Measurements from ENCODE around the gene OPCML. TPM values are rescaled to one million over a fixed set of nuclear protein-coding genes. Genes with fewer than 3 reads are reported as not detected.

The OPCML gene
- total RNA-seq, 2 donors from 2014 or later: under 0.01 TPM; not detected in 1

DNA sequence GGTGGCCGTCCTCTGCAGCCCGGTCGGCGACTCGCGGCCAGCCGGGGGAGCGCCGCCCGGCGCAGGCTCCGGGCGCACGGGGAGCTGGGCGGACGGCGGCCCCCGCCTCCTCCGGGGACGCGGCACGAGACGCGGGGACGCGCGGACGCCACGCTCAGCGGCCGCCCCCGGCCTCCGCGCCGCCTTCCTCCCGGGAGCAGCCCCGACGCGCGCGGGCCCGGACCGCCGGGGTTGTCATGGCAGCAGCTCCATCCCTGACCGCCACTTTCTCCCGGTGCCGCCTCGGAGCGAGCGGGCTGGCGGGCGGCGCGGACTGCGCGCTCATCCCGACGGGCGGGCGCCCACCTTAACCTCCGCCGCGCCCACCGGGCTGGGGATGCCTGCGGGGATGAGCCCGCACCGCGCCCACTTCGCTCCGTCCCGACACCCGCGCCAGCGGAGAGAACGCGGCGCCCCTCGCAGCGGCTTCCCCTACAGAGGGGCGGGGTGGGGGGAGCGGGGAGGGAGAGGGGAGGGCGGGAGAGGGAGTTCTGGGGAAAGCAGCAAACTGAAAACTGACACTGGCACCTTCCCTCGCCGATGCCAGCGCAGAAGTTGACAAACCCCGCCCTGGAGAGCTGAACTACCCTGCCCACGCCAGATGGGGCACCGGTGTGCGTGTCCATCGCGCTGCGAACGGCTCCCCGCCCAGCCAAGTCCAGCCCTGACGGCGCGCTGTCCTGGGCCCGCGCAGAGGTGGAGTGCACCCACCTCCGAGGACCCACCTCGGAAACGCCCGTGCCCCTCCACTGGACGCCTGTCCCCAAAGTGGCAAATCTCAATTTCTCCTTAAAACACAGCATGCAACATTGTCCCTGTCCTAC is 588.4 kb downstream of the OPCML start:
- Histone ChIP-seq H3K27ac (no peak overlapping the region), H3K4me1 (no peaks in the 10 kb centered on the region), H3K4me3 (no peak overlapping the region), H3K36me3 (replicated peaks in 1 of 2; ENCODE audit: insufficient read depth in 1 of 2, low read depth in 2 of 2) (no peaks in the 10 kb centered on the region), H3K9me3 (no peaks in the 10 kb centered on the region), H3K27me3 (no peaks in the 10 kb centered on the region)
- DNase-seq: no peak
- intact Hi-C loops (cut with DNase I): no loop called here
- ATAC-seq: no peak
- 2 to 8% methylated on average over 5 to 72 of the region's 104 CpGs for WGBS, 2 donors
- no peak for TF ChIP-seq POLR2A (IDR thresholded peaks at IDR 0.05)
- TF ChIP-seq, protein P1, sequence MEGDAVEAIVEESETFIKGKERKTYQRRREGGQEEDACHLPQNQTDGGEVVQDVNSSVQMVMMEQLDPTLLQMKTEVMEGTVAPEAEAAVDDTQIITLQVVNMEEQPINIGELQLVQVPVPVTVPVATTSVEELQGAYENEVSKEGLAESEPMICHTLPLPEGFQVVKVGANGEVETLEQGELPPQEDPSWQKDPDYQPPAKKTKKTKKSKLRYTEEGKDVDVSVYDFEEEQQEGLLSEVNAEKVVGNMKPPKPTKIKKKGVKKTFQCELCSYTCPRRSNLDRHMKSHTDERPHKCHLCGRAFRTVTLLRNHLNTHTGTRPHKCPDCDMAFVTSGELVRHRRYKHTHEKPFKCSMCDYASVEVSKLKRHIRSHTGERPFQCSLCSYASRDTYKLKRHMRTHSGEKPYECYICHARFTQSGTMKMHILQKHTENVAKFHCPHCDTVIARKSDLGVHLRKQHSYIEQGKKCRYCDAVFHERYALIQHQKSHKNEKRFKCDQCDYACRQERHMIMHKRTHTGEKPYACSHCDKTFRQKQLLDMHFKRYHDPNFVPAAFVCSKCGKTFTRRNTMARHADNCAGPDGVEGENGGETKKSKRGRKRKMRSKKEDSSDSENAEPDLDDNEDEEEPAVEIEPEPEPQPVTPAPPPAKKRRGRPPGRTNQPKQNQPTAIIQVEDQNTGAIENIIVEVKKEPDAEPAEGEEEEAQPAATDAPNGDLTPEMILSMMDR (IDR thresholded peaks at IDR 0.05): no peak

GRCh38 chr11:132943357-132943705 is 589.0 kb downstream of the OPCML start:
- Histone ChIP-seq H3K9me3 (no peaks in the 10 kb centered on the region), H3K36me3 (replicated peaks in 1 of 2; ENCODE audit: insufficient read depth in 1 of 2, low read depth in 2 of 2) (no peaks in the 10 kb centered on the region), H3K4me1 (no peaks in the 10 kb centered on the region), H3K27ac (no peak overlapping the region), H3K4me3 (no peak overlapping the region), H3K27me3 (no peaks in the 10 kb centered on the region)
- intact Hi-C loops (cut with DNase I): no loop called here
- no peak for TF ChIP-seq POLR2A (IDR thresholded peaks at IDR 0.05)
- TF ChIP-seq, protein P1 (IDR thresholded peaks at IDR 0.05): no peak
- DNase-seq (no peak), ATAC-seq (no peak)
- WGBS, 2 donors: 0% methylated on average over 9 to 17 of the region's 17 CpGs

DNA sequence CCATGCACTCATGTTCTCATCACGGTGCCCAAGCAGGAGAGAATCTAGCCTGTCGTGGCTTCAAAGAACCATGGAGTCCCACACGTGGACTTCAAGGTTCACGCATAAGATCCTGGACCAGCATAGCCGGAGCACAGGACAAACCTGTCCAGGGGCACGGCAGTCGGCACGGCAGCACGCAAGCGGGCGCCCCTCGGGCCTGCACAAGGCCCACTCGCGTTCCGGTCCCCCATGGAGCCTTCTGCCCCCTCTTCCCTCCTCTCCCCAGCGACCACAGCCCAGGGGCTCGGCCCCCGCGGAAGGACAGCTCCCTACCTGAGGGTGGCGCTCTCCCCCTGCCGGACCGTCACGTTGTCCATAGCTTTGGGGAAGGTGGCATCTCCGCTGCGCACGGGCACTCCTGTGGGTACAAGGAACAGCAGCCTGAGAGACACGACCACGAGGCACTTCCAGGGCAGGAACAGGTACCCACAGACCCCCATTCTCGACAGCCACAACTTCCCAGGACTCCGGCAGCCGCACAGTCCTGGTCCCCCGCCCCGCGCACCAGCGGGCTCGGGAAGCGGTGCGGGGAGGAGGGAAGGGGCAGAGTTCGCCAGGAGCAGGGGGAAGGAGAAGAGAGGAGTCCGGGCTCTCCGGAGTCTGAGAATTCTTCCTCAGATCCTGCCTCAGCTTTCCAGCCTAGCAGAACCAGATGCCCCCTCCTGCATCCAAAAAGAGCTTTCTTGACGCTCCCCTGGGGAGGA is 589.5 kb downstream of the OPCML start:
- H3K4me1 ChIP-seq: no peaks in the 10 kb centered on the region
- H3K27me3 ChIP-seq: no peaks in the 10 kb centered on the region
- TF ChIP-seq, protein P1 (IDR thresholded peaks at IDR 0.05): no peak
- no peak for TF ChIP-seq POLR2A (IDR thresholded peaks at IDR 0.05)
- ATAC-seq (no peak), DNase-seq (no peak)
- intact Hi-C loops (cut with DNase I): no loop called here
- no peaks in the 10 kb centered on the region for H3K9me3 ChIP-seq
- 16 to 39% methylated on average over 20 to 41 of the region's 42 CpGs for WGBS, 2 donors
- H3K4me3 ChIP-seq: no peak overlapping the region
- H3K36me3 ChIP-seq (replicated peaks in 1 of 2; ENCODE audit: insufficient read depth in 1 of 2, low read depth in 2 of 2): no peaks in the 10 kb centered on the region
- no peak overlapping the region for H3K27ac ChIP-seq

DNA sequence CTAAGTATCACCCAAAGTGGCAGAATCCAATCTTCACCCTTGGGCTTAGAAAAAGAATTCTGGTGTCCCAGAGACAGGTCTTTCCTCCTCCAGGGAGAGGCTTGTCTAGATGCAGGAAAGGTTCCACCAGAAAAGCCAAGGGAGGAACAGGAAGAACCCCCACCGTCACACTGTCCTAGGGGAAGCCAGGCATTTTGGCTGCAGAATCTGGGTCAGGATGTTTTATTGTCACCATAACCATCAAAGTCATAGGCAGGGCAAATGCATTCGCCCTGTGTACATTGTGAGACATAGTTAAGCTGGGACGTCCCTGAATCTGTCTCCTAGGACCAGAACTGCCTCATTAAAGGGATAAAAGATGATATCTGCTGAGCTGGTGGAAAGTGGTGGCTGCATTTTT is 590.5 kb downstream of the OPCML start:
- Histone ChIP-seq H3K27me3 (no peaks in the 10 kb centered on the region), H3K4me3 (no peak overlapping the region), H3K36me3 (replicated peaks in 1 of 2; ENCODE audit: insufficient read depth in 1 of 2, low read depth in 2 of 2) (no peaks in the 10 kb centered on the region), H3K27ac (no peak overlapping the region), H3K4me1 (no peaks in the 10 kb centered on the region), H3K9me3 (no peaks in the 10 kb centered on the region)
- TF ChIP-seq, protein P1 (IDR thresholded peaks at IDR 0.05): no peak
- no peak for TF ChIP-seq POLR2A (IDR thresholded peaks at IDR 0.05)
- intact Hi-C loops (cut with DNase I): no loop called here
- no peak for DNase-seq
- WGBS, 2 donors: 28 to 43% methylated on average over 3 of the region's 3 CpGs
- no peak for ATAC-seq
